Measurements from ENCODE around the gene HSPA4.

- TF ChIP-seq, protein P1, sequence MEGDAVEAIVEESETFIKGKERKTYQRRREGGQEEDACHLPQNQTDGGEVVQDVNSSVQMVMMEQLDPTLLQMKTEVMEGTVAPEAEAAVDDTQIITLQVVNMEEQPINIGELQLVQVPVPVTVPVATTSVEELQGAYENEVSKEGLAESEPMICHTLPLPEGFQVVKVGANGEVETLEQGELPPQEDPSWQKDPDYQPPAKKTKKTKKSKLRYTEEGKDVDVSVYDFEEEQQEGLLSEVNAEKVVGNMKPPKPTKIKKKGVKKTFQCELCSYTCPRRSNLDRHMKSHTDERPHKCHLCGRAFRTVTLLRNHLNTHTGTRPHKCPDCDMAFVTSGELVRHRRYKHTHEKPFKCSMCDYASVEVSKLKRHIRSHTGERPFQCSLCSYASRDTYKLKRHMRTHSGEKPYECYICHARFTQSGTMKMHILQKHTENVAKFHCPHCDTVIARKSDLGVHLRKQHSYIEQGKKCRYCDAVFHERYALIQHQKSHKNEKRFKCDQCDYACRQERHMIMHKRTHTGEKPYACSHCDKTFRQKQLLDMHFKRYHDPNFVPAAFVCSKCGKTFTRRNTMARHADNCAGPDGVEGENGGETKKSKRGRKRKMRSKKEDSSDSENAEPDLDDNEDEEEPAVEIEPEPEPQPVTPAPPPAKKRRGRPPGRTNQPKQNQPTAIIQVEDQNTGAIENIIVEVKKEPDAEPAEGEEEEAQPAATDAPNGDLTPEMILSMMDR (IDR thresholded peaks at IDR 0.05) = no peak
- TF ChIP-seq POLR2A (IDR thresholded peaks at IDR 0.05) = no peak
These were observed 7.8 kb downstream of the HSPA4 start for GRCh38 chr5:133059621-133060020.

Measured in adrenal gland (tissue), 5 donors.